Smooth muscle cell of the brain vasculature (primary cell): ENCODE results near the gene TENM3.
"Not testable (repeated sequence)": the region's sequence is repeated elsewhere in the genome, so short reads cannot be mapped to it uniquely, and the experiment has no call there.

Experiments
- DNase-seq: peaks from one replicate; pipeline ENCODE4 v3.0.0-alpha.2; 2012; ENCODE audit warnings: low read depth, low spot score

Gene TENM3

DNA sequence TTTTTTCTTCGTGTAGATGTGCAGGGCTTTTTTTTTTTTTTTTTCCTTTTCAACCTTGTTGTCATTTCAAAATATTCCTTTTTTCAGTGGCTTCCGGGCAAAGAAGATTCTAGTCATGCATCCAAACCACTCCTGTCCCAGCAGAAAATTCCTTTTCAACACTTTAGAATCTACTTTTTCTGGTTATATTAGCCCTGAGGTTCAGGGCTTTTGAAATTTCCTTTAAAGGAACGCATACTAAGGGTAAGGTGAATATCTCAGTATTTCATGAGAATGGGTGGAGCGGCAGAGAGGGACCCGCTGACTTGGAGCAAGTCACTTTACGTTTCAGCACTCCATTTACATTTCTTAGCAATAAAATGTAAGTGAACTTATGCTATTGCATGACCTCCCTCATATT lies 15.6 kb upstream of the TENM3 start:
- DNase-seq: no peak

DNA sequence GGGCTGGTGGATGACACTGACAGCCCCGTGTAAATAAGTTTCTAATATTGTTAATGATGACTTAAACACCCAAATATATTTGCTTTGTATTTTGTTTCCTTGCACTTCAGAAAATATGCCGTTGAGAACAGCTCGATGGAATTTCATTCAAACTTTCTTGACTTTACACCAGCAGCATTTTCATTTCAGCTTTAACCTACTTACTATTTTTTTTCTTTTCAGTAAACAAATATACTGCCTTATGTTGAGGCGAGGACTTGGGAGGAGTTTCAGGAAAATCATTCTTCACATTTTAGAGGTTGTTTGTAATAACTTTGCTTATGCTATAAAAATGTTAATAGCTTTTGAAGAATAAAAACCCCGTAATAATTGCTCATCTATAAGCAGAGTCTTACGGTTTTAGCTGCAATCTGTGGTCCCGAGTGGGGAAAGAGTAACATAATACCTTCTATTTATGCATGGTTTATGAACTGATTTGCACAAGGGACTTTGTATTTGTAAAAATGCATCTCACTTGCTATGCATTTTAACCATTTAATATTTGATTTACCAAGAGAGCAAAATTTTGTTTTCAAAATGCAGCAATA lies 14.1 kb upstream of the TENM3 start:
- DNase-seq: no peak

DNA sequence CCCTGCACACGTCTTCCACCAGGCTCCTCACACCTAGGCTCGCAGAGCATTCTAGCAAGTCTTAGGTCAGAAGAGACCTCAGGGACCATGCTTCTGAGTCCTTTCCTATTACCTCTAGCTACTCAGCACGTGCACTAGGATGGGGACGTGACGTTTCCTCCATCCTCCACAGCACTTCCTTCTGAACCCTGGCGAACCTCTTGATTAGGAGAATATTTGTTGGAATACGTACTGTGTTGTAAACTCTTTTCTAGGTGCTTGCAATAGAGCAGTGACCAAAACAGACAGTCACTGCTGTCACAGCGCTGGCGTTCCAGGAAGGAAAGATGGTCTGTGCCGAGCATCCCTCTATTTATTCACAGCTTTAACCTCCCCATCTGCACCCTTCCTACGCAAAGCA lies 12.9 kb upstream of the TENM3 start:
- no peak for DNase-seq

DNA sequence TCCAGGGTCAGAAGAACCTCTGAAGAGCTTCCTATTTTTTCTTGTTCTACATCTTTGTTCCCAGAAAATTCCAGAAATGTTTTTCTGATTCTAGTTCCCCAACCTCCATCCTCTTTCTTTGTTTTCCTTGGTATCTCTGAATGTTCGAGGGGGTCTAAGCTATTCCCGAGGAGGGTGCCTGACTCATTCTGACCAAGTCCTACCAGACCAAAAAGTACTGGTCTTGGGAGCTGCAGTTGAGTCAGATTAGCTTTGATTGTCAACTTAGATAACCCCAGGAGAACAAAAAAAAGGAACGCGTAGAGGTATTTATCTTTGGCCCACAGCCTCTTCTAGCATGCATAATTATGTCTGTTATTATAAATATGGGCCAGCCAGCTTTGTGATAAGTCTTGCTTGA lies 12.1 kb upstream of the TENM3 start:
- DNase-seq: no peak

DNA sequence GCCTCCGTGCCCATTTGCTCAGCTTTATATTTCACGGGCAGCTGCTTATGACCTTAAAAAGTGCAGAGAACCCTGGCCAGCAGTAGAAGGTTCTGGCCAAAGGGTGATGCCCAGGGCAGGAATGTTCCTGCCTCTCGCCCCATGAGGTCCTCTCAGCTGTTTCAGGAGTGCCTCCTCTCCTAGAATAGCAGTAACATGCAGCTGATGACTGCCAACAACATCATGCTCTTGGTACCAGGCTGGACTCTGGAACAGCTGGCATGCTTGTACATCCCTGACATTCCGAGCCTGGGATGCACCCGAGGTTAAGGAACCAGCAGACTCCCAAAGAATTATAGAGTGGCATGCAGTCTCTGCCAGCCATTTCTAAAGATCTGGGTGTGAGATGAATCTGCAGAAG lies 11.7 kb upstream of the TENM3 start:
- DNase-seq: no peak

DNA sequence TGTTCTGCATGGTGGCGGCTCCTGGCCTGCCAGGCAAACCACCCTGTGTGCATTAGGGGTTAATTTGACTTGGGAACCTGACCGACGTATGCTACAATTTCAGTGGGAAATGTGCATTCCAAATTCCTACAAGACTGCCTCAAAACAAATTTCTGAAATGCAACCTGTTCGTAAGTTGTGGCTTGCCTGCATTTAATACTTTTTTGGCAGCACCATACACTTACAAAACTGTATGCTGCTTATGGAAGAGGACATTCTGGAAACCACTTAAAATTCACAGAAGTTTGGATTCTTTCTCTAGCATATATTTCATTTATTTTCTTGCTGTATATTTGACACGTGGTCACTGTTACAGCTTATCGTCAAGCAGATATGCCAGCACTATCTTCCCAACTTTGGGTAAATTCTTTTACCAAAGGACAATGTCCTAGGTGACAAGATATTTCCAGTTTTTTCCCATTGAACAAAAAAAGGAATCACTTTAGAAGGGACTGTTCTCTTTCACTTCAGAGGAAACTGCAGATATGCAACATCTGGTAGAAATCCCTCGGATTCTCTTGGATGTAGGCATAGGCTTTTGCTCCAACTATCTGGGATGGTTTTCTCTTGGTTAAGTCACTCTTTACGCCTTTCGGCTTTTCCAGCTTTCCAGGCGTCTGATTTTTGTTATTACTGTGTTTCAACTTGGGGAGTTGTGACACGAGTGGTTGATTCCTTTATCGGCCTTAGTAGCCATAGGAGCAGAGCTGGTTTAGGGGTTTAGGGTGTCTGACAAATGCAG lies 9.7 kb upstream of the TENM3 start:
- no peak for DNase-seq

DNA sequence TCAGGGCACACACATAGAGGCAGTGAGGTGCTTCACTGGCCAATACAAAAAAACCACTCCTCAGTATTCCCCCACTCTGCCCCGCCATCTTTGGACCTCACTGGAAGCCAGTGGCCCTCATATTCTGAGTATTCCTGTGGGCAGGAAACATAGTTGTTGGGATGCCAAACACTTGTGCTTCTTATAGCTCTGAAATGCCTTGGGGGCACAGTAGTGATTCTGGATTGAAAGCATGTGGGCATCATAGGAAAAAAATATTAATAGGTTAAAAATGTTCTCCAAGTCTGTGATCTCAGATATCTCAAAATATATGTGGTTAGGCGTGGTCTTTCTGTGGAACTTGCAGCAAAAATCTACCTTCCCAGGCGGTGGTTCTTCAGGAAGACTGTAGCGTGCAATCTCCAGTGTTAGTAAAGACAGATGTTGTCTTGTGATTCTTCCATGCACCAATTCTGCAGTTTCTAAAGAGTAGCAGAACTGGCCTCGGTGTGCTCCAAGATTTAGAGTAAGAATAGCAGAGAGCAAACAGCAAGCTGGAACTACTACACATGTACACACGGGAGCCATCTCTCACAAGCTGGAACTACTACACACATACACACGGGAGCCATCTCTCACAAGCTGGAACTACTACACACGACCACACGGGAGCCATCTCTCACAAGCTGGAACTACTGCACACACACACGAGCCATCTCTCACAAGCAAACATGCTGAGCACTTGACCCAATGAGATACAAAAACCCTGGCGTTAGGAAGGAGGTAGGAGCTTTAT lies 8.0 kb upstream of the TENM3 start:
- DNase-seq: no peak

DNA sequence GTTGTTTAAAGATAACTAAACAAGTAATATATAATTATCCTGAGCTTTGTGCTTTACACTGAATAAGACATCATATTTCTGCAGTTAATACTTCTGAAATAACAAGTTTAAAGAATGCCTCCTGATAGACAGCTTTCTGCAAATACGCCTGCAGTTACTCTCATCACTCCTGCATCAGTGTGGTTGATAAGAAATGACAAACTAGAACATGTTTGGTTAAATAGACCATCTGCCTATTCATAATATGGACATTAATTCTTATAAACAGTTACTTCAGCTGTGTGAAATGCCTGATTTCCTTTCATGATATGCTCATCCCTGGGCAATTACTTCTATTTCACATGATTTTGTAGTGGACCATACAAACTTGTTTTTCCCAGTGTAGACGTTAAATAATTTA lies 7.0 kb upstream of the TENM3 start:
- DNase-seq: no peak

DNA sequence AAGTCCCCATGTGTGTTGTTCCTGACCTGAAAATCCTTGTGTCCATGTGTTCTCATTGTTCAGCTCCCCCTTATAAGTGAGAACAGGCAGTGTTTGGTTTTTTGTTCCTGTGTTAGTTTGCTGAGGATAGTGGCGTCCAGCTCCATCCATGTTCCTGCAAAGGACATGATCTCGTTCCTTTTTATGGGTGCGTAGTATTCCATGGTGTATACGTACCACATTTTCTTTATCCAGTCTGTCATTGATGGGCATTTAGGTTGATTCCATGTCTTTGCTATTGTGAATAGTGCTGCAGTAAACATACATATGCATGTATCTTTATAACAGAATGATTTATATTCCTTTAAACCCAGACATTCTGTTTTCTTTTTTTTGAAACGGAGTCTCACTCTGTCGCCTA lies 6.2 kb upstream of the TENM3 start:
- not testable (repeated sequence) for DNase-seq

DNA sequence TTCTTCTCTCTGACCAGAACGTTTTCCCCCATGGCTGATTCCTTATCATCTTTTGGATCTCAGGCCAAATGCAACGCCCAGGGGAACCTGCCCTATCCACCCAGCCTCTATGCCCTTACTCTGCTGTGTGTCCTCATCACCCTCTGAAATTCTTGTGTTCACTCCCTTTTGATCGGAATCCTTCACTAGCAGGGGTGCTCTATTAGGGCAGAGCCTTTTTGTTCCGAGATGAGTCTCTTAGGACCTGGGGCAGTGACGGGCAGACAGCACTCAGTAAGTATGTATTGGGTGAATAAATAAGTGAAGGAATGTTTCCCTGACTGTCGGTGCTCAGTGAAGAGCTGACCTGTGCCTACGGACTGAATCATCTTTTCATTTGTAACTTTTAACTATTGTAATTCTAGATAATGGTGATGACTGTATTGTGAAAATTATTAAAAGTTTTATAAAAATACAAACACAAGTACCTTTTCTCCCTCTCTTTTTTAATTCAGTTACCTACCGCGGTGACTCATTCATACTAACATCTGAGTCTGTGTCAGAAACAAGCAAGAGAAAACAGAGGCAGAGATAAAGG lies 4.8 kb upstream of the TENM3 start:
- no peak for DNase-seq

DNA sequence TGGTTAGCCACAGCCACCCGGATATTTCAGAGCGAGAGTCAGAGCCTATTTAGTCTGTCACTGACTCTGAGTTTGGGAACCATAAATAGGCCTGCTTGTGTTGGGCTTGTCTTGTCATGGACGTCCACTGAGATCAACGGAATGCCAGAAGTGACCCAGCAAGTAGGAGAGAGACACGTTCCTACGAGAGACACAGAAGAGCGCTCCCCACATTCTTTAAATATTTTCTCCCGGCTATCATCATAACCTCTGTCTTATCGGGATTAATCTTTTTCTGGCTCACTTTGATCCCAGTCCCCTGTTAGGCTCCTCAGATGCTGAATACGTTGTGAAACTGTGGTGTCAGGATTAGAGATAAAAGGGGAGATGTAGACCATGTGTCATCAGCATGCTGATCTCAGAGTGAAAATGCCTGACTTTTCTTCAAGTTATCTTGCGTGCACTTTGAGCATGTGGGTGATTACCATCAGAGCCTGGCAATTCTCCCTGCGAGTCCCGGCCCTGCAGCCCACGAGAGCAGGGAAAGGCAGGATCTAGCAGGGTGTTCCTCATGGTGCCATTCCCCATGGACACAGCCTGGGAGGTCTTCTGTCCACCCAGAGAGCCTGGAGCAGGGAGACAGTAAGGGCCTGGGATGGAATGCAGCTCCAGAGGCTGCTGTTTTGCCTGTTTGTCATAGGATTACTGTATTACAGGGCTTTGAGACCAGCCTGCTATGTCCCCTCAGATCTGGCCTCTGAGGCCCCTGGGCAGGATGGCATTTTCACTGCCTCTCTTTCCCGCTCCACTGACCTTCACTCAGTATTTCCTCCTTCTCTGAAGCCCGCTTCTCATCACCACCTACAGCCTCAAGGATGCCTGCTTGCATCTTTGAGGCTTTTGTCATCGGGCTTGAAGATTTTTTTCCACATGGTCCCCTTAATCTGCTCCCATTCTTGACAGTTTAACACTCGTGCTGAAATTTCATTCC lies 2.8 kb upstream of the TENM3 start:
- DNase-seq: no peak

DNA sequence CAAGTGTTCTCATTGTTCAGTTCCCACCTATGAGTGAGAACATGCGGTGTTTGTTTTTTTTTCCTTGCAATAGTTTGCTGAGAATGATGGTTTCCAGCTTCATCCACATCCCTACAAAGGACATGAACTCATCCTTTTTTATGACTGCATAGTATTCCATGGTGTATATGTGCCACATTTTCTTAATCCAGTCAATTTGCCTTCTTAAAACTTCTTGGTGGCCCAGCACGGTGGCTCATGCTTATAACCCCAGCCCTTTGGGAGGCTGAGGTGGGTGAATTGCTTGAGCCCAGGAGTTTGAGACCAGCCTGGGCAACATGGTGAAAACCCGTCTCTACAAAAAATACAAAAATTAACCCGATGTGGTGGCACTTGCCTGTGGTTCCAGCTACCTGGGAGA lies 942 bp upstream of the TENM3 start:
- not testable (repeated sequence) for DNase-seq

DNA sequence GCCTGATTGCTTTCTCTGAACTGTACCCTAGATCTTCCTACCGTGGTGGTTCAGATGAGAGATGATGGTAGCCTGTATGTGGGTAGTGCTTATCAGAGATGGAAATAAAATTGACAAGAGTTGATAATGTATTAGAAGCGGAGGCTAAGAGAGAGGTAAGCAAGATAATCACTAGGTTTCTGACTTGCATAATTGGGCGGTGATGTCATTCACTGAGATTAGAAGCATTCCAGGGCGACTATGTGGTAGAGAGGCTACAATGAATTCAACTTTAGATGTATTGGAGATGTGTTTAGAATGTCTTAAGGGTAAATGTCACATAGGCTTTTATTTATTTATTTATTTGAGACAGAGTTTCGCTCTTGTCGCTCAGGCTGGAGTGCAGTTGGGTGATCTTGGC lies 415 bp upstream of the TENM3 start:
- no peak for DNase-seq

DNA sequence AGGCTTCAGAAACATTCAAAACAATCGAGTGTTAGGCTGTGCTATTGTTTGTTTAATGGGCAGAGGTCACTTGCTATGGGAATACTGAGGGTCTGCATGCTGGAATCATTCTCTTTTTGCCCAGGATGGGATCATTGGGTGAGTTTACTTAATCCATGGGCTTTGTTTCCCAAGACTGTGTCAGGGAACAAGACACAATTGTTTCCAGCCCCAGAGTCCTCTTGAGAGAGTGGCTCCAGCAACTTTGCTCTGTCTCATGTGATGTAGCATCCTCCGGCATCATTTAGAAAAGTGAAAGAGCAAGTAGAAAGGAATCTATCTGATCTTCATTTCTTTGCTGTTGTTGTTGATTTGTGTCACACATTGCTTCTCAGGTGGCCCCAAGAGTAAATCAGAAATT lies 1.8 kb downstream of the TENM3 start:
- DNase-seq: no peak

DNA sequence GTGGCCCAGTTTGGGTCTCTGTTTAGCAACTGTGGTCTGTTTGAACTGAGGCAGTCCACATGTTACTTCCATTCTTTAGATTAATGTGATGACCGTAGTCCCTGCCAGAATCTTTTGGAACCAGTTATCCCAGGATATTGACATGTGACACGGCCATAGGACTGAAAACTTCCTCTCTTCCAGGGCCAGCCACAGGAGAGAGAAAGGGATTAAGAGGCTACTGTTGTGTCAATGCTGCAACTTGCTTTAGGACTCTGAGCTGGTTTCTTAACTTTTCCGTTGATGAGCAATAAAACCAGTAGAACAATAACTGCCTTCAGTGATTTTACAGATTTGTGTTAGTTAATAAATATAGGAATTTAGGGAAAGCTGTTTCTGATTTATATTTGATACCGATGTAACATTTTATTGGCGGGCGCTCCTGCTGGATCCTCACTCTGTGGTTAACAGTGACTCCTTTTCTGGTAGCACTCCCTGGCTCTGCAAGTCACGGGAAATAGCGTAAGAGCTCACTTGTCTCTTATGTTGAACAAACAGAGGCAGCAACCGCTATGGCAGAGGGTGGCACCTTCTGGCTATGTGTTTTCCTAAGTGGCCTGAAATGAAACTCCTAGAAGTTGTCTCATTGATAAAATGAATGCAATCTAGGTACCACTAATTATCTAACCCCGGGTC lies 2.5 kb downstream of the TENM3 start:
- no peak for DNase-seq

DNA sequence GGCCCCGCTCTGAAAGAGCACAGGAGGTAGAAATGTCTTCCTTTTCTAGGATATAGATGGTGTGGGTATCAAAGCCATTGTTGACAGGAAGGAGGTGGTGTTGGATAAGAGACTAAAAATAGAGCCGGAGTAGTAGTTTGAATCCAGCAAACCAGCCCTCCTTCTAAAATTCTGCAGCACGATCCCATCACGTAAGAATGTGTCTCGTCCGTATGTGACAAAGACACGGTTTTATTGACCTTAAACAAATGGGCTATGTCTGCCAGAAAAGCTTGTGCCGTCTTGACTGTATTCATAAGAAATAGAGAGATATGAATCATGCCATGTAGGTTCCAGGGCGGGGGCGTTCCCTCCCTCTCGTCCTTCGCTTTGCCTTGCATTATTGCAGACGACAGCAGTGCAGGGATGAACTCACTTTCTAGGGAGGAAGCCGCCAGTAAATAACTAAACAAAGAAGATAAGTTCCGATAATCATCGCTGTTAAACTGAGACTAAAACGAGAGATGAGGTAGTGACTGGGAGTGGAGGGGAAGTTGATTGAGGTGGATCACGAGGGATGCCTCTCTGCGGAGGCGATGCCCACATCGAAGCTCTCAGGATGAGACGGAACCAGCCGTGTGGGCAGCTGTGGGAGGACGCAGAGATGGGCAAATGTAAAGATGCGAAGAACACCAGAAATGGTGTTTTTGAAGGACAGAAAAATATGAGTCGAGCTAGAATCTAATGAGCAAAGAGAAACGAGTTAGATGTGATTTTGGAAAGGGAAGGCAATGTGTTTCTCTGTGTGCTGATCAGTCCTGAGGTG lies 3.4 kb downstream of the TENM3 start:
- DNase-seq: no peak

DNA sequence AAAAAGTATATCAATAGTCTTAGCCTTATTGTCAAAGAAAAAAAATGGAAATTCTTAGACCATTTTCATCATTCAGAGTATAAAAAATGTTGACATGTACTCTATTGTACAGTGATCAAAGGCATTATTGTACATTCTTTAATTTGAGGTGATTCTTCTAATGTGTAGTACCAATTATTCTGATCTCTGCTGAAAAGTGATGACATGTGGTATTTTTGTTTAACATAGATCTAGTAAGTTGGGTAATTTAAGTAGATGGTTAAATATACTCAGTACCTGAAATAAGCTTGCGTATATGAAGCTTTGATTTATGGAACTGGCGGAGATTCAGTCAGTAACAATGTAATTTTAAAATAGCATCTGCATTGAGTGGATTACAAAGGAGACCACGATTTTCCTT lies 5.1 kb downstream of the TENM3 start:
- no peak for DNase-seq

DNA sequence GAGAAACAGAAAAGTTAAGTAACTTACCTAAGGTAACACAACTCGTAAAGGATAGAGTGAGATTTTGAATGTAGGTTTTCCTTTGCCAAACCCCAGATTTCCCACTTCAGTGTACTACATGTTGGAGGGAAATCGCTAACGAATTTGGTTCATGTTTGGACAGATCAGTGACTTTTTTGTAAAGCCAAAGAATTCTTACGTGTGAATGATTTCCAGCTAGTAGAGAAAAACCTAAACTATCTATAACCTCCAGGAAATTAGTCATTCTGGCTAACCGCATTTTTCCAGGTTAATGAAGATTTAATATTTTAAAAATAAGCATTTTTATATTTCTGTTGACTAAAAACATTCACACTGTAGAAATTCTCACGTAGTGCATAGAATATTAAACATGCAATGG lies 7.2 kb downstream of the TENM3 start:
- no peak for DNase-seq

DNA sequence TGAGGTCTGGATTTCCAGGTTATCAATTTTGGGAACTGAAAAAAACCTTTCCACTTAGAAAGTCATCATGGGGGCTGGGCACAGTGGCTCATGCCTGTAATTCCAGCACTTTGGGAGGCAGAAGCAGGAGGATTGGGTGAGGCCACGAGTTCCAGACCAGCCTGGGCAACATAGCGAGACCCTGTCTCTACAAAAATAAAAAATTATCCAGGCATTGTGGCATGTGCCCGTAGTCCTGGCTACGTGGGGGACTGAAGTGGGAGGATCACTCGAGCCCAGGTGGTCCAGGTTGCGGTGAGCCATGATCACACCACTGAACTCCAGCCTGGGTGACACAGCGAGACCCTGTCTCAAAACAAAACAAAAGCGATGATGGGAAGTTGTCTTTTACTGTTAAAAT lies 7.9 kb downstream of the TENM3 start:
- no peak for DNase-seq

DNA sequence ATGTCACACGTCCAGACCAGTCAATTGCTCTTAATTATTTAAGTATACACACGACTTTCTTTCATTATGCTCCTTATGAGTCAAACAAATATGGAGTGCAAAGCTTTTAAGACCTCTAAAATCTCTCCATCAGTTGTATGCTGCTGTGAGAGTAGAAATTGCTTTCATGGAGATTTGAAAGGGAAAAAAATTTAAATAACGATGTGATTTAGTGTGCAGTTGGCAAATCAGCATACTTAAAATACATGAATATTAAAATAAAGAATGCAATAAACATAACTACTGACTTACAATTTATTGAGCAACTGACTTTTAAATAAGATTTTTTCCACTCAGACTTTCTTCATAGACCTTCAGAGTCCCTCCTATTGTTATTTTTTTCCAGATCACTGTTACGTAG lies 9.0 kb downstream of the TENM3 start:
- DNase-seq: no peak
